ENCODE results near the gene SLX4IP. TPM values are rescaled to one million over a fixed set of nuclear protein-coding genes. Genes with fewer than 3 reads are reported as not detected.

Gene SLX4IP
- total RNA-seq, 2 donors from 2014 or later: 7.0 to 8.2 TPM

DNA sequence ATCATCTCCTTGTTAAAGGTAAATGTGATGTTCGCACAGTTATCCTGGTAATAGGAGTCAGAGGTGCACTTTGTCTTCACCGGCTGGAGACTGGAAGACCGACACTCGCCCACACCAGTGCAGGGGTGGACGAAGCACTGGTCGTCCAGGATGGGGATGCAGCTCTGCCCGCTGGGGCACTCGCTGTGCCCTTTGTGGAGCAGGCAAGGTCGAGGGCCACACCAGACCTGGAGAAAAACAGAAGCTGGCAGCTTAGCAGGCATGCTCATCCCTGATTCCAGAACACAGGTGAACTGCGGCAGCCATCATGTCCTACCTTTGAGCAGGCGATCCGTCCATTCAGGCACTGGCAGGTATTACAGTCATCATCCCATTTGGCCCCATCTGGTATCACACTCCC is 206.4 kb downstream of the SLX4IP start:
- no peaks in the 10 kb centered on the region for H3K9me3 ChIP-seq
- intact Hi-C loops (cut with DNase I): no loop called here
- no peak overlapping the region for H3K27ac ChIP-seq
- peaks cover 12 to 54% of the 10 kb centered on the region in 2 donors for H3K36me3 ChIP-seq
- no peaks in the 10 kb centered on the region for H3K4me1 ChIP-seq (replicated peaks)
- H3K4me3 ChIP-seq: no peak overlapping the region
- no peak for TF ChIP-seq POLR2AphosphoS5 (IDR thresholded peaks at IDR 0.05)
- no peak for TF ChIP-seq POLR2A (IDR thresholded peaks at IDR 0.05)
- TF ChIP-seq, protein P1, sequence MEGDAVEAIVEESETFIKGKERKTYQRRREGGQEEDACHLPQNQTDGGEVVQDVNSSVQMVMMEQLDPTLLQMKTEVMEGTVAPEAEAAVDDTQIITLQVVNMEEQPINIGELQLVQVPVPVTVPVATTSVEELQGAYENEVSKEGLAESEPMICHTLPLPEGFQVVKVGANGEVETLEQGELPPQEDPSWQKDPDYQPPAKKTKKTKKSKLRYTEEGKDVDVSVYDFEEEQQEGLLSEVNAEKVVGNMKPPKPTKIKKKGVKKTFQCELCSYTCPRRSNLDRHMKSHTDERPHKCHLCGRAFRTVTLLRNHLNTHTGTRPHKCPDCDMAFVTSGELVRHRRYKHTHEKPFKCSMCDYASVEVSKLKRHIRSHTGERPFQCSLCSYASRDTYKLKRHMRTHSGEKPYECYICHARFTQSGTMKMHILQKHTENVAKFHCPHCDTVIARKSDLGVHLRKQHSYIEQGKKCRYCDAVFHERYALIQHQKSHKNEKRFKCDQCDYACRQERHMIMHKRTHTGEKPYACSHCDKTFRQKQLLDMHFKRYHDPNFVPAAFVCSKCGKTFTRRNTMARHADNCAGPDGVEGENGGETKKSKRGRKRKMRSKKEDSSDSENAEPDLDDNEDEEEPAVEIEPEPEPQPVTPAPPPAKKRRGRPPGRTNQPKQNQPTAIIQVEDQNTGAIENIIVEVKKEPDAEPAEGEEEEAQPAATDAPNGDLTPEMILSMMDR (IDR thresholded peaks at IDR 0.05): no peak
- H3K27me3 ChIP-seq (replicated peaks; ENCODE audit: insufficient read depth): no peaks in the 10 kb centered on the region
- no peak for DNase-seq (ENCODE audit: low spot score)
- WGBS: 91% methylated on average over 12 of the region's 12 CpGs

GRCh38 chr20:10641893-10642292 is 206.8 kb downstream of the SLX4IP start:
- Histone ChIP-seq H3K4me1 (replicated peaks) (no peaks in the 10 kb centered on the region), H3K4me3 (no peak overlapping the region), H3K27me3 (replicated peaks; ENCODE audit: insufficient read depth) (no peaks in the 10 kb centered on the region), H3K9me3 (no peaks in the 10 kb centered on the region), H3K36me3 (peaks cover 15 to 58% of the 10 kb centered on the region in 2 donors), H3K27ac (no peak overlapping the region)
- intact Hi-C loops (cut with DNase I): no loop called here
- TF ChIP-seq, protein P1 (IDR thresholded peaks at IDR 0.05): no peak
- TF ChIP-seq POLR2A (IDR thresholded peaks at IDR 0.05): no peak
- no peak for TF ChIP-seq POLR2AphosphoS5 (IDR thresholded peaks at IDR 0.05)
- WGBS: 85% methylated on average over 7 of the region's 7 CpGs
- no peak for DNase-seq (ENCODE audit: low spot score)

- H3K36me3 ChIP-seq: peaks cover 21 to 68% of the 10 kb centered on the region in 2 donors
- no peaks in the 10 kb centered on the region for H3K9me3 ChIP-seq
- no peaks in the 10 kb centered on the region for H3K27me3 ChIP-seq (replicated peaks; ENCODE audit: insufficient read depth)
- peak overlapping the region in 1 of 2 donors; percentile 17 for H3K27ac ChIP-seq
- intact Hi-C loops (cut with DNase I): no loop called here
- H3K4me1 ChIP-seq (replicated peaks): no peaks in the 10 kb centered on the region
- 54% methylated on average over 4 of the region's 4 CpGs for WGBS
- H3K4me3 ChIP-seq: no peak overlapping the region
- no peak for DNase-seq (ENCODE audit: low spot score)
- TF ChIP-seq, protein P1 (IDR thresholded peaks at IDR 0.05): no peak
- TF ChIP-seq POLR2A (IDR thresholded peaks at IDR 0.05) (no peak), POLR2AphosphoS5 (IDR thresholded peaks at IDR 0.05) (no peak)
These were observed 207.9 kb downstream of the SLX4IP start for GRCh38 chr20:10642856-10643559.

GRCh38 chr20:10643560-10643873 is 208.4 kb downstream of the SLX4IP start:
- intact Hi-C loops (cut with DNase I): no loop called here
- H3K4me1 ChIP-seq (replicated peaks): no peaks in the 10 kb centered on the region
- no peaks in the 10 kb centered on the region for H3K9me3 ChIP-seq
- WGBS: 94% methylated on average over 7 of the region's 7 CpGs
- H3K36me3 ChIP-seq: peaks cover 21 to 68% of the 10 kb centered on the region in 2 donors
- H3K27ac ChIP-seq: peak overlapping the region in 1 of 2 donors; percentile 18
- no peaks in the 10 kb centered on the region for H3K27me3 ChIP-seq (replicated peaks; ENCODE audit: insufficient read depth)
- DNase-seq (ENCODE audit: low spot score): no peak
- no peak for TF ChIP-seq POLR2AphosphoS5 (IDR thresholded peaks at IDR 0.05)
- TF ChIP-seq POLR2A (IDR thresholded peaks at IDR 0.05): no peak
- TF ChIP-seq, protein P1 (IDR thresholded peaks at IDR 0.05): no peak
- H3K4me3 ChIP-seq: no peak overlapping the region

Measured in prostate gland (tissue), 2 donors.